Fibroblast of mammary gland (primary cell): ENCODE results near the gene TRPV3.
A peak's percentile ranks its signal among the peaks of the same experiment; 100 is the strongest.

Experiments
- DNase-seq: peaks from one replicate; pipeline ENCODE4 v3.0.0-alpha.2; 2010; ENCODE audit warnings: low read depth
- H3K4me3 ChIP-seq: 2 replicates; pipeline ENCODE4 v1.5.1; 2011; ENCODE audit warnings: low read depth, mild to moderate bottlenecking, low read length, moderate library complexity; ENCODE audit not compliant: control insufficient read depth
- CTCF ChIP-seq: conservative IDR thresholded peaks from 2 replicates; pipeline ENCODE4 v1.5.1; 2011; ENCODE audit warnings: low read depth, low read length, inconsistent platforms; ENCODE audit not compliant: control insufficient read depth, insufficient read depth

The TRPV3 gene

GRCh38 chr17:3557768-3558583, at the start of gene TRPV3:
TRPV3 (minus strand) TSS chr17:3557812; CDS start chr17:3554850, 2,962 bp downstream.
- H3K4me3 ChIP-seq: no peak within 1 kb of the TSS
- no peak for TF ChIP-seq CTCF
- DNase-seq: peak; percentile 68

DNA sequence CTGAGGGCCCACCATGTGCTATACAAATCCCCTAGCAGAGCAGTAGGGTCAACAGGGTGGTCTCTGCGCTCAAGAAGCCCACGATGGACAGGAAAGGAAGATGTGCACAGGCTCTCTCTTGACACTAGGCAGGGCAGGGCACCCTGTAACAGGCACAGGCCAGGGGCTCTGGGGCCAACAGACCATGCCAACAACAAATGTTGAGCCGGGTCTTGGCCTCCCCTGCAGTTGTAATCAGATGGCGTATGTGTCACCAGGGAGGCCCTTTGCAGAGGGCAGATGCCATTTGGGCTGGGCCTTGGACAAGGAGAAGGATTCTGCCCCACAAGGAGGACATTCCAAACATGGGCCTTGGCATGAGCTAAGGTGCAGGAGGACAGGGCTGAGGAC, 46.3 kb upstream of the TRPV3 start:
- DNase-seq: no peak
- TF ChIP-seq CTCF: no peak
- no peak overlapping the region for H3K4me3 ChIP-seq

DNA sequence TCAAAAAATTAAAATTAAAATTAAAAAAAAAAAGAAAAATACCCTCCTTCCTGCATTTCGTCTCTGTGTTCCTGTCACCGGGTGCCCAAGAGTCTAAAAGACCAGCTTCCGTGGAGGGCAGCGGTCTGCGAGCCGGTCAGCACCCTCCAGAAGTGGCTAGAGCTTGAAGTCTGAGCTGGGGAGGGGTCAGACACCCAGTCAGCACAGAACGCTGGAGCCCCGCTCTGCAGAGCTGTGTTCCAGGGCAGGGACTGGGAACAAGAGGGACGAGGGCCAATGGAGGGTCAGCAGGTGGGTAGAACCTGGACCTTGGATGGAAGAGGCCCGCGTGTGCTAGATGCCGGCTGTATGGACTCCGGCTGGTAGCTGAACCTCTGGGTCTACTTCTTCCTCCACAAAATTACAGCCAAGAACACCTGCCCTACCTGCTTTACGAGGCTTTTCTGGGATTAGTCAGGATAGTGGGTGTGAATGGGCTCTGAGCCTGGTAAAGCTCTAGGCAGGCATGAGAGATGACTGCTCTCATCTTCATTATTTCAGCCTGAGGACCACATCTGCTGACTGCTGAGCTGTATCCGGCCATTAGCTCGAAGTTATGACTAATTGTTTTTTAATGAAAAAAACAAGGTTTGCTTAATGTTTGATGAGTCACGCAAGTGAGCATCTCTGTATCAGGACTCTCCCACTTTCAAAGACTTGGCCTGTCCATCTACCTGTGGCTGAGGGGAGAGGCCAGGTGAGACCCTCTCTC, 45.7 kb upstream of the TRPV3 start:
- DNase-seq: peak; percentile 87

DNA sequence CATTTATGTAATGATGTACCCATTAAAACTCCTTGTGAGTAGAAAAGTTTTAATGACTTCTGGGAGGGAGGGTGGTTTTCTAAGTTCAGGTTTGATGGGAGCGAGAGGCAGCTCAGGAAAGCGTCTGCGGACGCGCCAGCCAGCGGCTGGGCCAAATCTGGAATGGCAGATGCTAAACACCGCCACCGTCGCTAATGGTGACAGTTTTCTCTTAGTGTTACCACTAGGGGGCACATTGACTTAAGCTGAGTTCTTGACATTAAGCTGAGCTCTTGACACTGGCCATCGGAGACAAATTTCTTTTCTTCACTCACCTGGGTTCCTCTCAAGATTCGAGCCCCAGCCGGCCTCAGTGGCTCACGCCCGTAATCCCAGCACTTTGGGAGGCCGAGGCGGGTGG, 44.9 kb upstream of the TRPV3 start:
- peak; percentile 43 for TF ChIP-seq CTCF
- peak; percentile 42 for DNase-seq
- no peak overlapping the region for H3K4me3 ChIP-seq

More for the DNA sequence above, 45.7 kb upstream of the TRPV3 start:
- H3K4me3 ChIP-seq: no peak overlapping the region
- TF ChIP-seq CTCF: no peak

DNA sequence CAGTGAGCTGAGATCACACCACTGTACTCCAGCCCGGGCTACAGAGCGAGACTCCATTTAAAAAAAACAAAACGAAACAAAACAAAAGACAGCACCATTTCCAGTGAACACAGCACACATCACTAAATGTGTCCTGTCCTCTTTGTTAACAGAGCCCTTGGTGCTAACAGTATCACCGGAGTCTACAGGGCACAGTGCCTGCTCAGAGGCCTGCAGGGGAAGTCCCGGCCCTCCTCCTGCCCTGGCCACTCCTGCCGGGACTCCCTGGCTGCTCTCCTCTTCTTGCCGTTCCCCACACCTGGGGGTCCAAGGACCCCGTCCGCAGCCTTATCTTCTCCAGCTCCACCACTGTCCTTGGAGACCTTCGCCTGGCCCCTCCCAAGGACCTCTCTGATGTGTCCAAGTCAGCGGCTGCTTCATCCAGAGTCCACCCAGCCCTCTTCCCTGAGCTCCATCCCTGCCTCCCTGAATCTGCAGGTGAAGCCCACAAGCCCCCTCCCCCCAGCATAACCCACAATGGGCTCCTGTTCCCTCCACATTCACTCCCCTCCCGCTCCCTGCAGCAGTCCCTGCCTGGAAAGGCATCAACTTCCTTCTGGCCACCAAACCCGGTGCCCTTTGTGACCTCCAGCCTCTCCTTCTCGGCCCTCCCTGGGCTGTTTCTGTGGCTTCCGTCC, 43.1 kb upstream of the TRPV3 start:
- no peak for DNase-seq
- no peak overlapping the region for H3K4me3 ChIP-seq
- TF ChIP-seq CTCF: no peak

DNA sequence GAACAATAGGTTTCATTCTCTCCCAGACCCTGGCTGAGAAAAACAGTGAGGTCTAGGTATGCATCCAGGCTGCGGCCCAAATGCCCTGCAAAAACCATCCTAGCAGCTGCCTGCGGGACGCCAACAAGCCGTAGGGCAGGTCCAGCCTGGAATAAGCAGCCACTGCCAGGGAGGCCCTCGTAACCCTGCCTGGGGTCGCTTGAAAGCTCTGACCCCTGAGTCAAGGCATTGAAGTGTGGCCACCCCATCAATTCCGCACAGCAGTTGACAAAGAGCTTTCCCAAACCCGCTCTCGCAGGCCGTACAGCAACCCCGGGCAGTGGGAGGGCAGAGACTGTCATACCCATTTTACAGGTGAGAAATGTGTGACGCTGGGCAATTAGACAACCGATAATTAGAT, 40.5 kb upstream of the TRPV3 start:
- DNase-seq: no peak
- no peak for TF ChIP-seq CTCF
- H3K4me3 ChIP-seq: no peak overlapping the region
